Measurements from ENCODE around the gene SLC1A1.

The SLC1A1 gene

DNA sequence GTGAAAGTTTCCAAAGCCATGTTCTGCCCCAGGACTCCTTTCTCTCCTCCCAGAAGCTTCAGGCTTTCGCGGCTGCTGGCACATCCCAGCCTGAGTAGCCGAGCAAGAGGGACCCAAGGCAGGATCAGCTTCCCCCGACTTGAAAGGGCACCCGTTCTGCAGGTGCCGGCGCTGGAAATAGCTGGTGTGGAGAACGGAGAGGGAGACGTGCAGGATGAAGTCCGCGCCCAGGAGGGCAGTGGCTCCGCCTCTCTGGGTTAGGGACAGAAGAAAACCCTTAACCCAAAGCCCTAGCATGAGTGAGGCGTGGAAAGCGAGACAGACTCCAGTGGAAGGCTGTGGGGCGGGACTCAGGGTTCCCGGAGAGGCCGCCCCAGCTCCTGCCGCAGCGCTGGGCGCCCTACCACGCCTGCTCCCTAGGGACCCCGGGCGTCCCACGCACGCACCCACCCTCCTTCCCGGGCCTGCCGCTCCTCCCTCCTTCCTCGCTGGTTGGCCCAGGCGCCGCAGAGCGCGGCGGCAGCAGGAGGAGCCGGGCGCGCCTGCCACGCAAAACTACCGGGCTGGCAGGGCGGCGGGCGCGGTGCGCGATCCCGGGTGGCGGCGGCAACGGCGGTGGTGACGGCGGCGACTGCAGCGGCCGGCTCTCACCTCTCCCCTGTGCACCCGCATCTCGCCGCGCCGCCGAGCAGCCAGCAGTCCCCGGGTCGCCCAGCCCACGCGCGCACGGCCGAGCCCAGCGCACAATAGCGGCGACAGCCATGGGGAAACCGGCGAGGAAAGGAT is at the start of gene SLC1A1:
SLC1A1 (plus strand) TSS at position 550 of the 786 bp plus-strand sequence; CDS start at position 762, 212 bp downstream.
- peak; percentile 23 for DNase-seq

GRCh38 chr9:4442806-4443205 is 47.5 kb upstream of the SLC1A1 start:
- no peak for DNase-seq

DNA sequence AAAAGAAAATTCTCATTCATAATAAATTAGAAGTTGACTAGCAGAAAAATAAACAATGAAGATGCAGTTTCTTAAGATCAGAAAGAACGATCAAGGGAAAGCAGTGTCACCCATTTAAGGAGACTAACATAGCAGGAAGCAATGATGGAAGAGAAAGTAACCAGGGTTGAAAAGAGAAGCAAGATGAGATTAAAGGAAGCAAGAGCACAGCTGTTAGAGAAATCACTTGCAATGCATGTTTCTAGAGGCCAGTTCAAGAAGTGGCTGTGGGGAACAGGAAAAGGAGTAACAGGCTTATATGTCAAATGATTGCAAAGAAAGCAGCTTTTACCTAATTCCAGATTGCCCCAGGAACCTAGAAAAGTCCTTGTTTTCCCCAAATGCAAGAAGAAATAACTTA is 46.8 kb upstream of the SLC1A1 start:
- no peak for DNase-seq

DNA sequence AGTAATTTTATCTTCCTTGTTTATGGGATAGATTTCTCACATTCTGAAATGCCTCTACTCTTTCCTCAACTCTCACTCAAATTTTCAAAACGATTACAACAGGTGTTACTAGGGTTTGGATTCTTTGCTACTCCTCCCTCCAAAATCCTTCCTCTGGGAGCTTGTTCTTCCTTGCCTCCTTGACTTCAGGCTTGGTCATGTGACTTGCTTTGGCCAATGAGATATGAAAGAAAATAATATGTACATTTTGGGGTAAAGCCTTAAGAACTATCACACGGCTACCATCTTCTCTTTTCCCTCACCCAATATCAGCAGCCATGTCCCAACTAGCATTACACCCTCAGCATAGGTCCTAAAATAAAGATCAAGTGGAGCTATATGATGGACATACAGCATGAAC is 28.8 kb upstream of the SLC1A1 start:
- DNase-seq: no peak

DNA sequence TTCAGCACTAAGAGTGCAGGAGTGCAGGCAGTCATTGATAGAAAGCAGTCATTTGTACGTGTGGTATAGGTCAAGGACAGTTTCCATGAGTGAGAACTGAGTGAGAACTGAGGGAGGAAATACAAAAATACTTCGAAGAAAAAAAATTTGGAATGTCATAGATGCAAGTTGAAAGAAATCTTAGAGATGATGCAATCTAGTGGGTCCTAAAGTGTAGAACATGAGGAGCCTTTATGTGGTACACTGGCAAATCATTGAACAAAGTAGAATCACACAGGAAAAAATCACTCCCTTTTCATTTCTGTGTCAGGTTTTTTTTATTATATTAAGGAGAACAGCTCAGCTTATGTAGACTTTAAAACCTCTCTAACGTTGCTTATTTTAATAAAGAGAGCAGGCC is 26.4 kb upstream of the SLC1A1 start:
- DNase-seq: no peak

- no peak for DNase-seq
These were observed 25.3 kb upstream of the SLC1A1 start for GRCh38 chr9:4464911-4465513.

- no peak for DNase-seq
These were observed 24.4 kb upstream of the SLC1A1 start for GRCh38 chr9:4465910-4466309.

DNA sequence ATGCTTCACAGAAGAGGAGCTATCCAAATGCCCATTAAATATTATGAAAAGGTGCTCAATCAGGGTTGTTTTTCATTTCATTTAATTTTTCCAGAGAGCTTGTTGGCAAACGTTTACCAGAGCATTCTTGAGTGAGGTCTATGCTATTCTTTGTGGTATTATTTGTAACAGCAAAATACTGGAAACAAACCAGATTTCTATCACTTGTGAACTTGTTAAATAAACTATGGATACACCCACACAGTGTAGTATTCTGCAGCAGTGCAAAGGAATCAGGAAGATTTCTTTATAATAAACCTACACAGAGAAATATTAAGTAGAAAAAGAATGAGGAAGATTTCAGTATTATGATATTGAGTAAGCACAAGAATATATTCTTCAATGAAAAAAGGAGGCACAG is 15.0 kb upstream of the SLC1A1 start:
- no peak for DNase-seq

DNA sequence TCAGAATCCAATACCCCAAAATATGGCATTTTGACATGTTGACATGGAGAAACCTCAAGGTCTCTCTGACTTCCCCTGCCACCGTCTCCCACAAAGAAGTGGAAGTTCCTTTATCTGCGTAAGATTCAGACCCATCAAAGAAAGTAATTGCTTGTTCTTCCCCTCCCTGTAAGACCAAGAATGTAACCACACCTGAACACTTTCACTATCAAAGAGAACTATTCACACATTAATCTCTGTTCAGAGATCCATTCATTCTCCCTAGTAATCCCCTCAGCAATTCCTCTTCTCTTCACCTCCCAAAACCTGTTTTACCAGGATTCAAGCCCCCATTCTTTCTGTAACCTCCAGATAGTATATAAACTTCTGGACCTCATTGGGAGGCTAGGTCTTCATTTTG is 4.1 kb upstream of the SLC1A1 start:
- DNase-seq: no peak

DNA sequence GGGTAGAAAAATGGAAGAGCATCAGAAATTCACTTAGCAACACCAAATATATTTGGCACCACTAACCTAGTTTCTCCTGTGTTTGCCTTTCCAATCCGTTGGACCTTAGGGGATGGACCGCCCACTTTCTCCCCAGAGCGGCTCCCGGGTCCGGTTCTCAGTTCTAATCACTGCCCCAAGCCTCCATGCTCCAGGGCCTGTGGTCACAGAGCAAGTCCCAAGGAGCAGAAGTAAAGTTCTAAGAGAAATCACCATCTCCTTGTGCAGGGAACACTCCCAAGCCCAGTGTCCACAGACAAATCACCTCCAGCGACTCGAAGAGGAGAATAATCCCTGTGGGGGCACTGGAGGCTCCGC is 728 bp upstream of the SLC1A1 start:
- no peak for DNase-seq

- DNase-seq: no peak
These were observed 697 bp downstream of the SLC1A1 start for GRCh38 chr9:4490705-4491625.

GRCh38 chr9:4491626-4491975 is 1.3 kb downstream of the SLC1A1 start:
- DNase-seq: no peak

DNA sequence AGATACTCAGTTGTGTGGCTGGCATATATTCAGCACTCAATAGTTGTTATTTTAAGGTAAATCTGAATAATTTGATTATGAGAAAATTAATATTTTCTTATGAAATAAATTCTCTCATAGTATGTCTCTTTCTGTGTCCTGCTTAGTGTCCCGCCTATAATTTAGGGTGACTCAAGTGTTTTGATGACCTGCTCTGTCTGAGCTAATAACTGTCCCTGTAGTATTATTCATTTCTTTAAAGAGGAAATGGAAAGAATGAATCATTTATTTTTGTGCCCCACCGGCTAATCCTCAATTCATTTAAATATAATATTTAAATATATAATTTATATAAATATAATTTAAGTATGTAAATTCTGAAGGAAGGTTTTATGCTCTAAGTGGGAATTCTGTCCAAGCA is 4.1 kb downstream of the SLC1A1 start:
- DNase-seq: no peak

DNA sequence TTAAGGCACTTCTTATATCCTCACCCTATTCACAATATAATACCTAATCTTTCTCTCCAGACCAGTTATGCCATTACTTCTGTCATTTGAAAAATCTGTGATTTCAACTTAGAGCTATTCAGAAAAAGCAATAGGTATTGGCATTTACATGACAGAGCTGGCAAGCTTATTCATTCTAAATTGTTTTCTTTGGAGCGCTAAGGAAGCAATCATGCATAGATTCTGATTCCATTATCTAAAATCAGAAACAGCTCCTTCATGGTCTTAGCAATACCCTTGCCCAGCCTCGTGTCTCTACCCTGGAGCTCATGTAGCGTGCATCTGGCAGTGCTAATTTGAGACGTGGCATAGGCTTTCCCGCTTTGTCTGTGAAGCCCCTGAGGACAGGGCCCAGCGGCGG is 4.5 kb downstream of the SLC1A1 start:
- DNase-seq: no peak

GRCh38 chr9:4495537-4495936 is 5.3 kb downstream of the SLC1A1 start:
- no peak for DNase-seq

DNA sequence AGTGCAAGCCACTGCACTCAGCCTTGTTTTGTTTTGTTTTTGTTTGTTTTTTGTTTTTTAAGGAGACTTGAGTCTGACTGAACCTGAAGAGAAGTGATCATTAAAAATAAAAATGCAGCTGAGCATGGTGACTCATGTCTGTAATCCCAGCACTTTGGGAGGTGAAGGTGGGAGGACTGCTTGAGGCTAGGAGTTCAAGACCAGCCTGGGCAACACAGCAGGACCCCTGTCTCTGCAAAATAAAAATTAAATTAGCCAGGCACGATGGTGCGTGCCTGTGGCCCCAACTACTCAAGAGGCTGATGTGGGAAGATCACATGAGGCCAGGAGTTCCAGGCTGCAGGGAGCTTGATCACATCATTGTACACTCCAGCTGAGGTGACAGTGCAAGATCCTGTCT is 6.2 kb downstream of the SLC1A1 start:
- no peak for DNase-seq

GRCh38 chr9:4497395-4497794 is 7.1 kb downstream of the SLC1A1 start:
- DNase-seq: no peak

- no peak for DNase-seq
These were observed 7.6 kb downstream of the SLC1A1 start for GRCh38 chr9:4497855-4498254.

GRCh38 chr9:4499917-4500316 is 9.6 kb downstream of the SLC1A1 start:
- peak; percentile 65 for DNase-seq

- no peak for DNase-seq
These were observed 10.9 kb downstream of the SLC1A1 start for GRCh38 chr9:4501147-4501507.

DNA sequence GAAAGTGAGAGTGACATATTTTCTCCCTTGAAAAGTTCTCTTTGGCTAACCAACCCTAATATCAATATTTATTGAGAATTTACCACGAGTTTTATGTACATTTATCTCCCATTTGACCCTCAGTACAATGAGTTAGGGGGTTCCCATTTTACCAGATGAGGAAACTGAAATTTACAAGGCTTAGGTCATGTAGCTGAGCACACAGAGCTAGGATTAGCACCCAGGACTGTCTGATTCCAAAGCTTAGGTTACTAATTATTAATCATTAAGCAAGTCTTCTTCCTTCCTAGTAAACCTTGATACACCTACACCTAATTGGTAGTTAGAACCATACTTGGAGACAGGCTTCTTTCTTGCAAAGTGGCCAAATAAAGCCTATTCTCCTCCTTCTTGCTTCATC is 12.2 kb downstream of the SLC1A1 start:
- DNase-seq: no peak

DNA sequence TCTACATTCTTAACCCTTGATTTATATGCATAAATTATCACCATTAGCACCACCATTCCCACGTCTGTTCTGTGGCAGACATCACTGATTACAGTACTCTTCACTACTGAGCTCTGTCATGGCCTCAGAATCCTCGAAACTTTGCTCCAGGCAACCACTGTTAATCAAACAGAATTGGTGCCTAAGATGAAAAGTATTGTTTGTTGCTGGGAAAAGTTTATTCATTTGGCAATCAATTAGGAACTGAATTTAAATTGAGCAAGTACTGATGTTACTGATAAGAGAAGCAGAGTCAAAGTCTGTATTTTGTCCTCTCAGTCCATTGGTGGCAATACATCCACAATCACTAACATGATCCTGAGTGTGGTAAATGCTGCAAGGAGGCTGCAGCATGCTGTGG is 12.8 kb downstream of the SLC1A1 start:
- no peak for DNase-seq

GRCh38 chr9:4504250-4504649 is 14.0 kb downstream of the SLC1A1 start:
- no peak for DNase-seq

DNA sequence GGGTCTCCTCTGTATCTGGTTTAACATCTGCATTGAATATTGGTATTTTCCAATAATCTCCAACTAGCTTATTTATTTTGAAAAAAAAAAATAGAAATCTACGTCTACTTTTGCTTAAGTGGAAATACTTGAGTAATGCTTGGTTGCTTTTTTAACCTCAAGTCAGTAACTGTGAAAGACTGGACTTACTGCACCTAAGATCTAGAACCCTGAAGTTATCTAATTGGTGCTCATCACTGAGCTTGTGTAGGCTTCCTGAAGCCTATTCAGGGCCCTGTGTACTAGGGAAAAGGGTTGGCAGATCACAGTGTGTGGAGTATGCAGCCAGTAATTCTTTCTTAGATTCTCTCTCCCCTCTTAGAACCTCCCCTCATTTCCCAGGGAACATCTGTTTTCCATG is 16.2 kb downstream of the SLC1A1 start:
- no peak for DNase-seq

Data from NCI-H2227 treated with DMSO at 0.1 percent for 48 hours (cell line).